ENCODE results near the gene PSMA6. TPM values are rescaled to one million over a fixed set of nuclear protein-coding genes. Genes with fewer than 3 reads are reported as not detected.
A peak's percentile ranks its signal among the peaks of the same experiment; 100 is the strongest.

Gene PSMA6
- total and polyA plus RNA-seq, 2 of the 13 experiments (the other 11 are each of a cell fraction or from before 2014, with no cell fraction given), result 525 to 1,109 TPM

DNA sequence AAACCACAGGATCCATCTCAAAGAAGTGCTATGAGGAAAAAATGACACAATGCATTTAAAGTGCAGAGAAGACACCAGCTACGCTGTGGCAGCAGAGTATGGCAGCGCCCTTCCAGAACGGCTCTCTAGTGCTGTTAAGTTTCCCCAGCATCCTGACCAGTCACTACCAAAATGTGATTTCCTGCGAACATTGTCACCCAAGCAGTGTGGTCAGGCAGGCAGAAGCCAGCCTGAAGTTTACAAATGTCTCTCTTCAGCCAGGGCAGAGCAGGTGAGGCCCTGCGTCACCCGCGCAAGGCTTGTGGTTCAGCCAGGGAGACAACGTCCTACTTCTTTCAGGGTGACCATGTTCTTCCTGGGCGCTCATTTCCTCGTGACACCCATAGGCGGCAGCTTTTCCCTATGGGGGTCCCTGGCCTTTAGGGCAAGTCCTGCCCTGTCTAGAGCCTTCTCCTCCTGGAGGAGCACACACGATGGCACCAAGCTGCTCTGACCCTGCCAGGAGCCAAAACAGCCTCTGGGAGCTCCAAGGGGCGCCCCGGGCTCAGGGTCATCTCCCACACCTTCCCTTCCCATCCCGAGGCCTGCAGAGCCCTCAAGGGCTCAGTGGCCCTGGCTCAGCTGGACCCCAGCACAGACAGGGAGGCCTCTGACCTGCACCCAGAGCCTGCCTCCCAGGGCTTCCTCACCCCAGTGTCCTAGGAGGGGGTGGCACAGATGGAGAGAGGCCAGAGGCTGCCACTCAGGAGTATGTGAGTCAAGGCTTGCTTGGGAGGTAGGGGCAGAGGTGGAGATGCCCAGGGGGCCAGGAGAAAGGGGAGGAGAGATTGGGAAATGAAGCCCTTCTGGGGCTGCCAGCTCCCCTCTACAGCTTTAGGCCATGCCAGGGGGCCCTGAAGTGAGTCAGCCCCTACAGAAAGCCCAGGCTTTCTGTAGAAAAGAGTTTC lies 41.9 kb downstream of the PSMA6 start (continued):
- TF ChIP-seq, protein P1, sequence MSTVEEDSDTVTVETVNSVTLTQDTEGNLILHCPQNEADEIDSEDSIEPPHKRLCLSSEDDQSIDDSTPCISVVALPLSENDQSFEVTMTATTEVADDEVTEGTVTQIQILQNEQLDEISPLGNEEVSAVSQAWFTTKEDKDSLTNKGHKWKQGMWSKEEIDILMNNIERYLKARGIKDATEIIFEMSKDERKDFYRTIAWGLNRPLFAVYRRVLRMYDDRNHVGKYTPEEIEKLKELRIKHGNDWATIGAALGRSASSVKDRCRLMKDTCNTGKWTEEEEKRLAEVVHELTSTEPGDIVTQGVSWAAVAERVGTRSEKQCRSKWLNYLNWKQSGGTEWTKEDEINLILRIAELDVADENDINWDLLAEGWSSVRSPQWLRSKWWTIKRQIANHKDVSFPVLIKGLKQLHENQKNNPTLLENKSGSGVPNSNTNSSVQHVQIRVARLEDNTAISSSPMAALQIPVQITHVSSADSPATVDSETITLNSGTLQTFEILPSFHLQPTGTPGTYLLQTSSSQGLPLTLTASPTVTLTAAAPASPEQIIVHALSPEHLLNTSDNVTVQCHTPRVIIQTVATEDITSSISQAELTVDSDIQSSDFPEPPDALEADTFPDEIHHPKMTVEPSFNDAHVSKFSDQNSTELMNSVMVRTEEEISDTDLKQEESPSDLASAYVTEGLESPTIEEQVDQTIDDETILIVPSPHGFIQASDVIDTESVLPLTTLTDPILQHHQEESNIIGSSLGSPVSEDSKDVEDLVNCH (CRISPR knock-in tag; IDR thresholded peaks at IDR 0.05), result no peak
- TF ChIP-seq SRF (IDR thresholded peaks at IDR 0.05; ENCODE audit: low read depth, low read length), result no peak
- TF ChIP-seq KLF11 (CRISPR knock-in tag; IDR thresholded peaks at IDR 0.05), result peak; percentile 43; the same call in 1 of the 2 replicates
- no peak for TF ChIP-seq TFAP4 (IDR thresholded peaks at IDR 0.05; ENCODE audit: borderline replicate concordance, low read depth)
- TF ChIP-seq ZNF407 (CRISPR knock-in tag; IDR thresholded peaks at IDR 0.05; ENCODE audit: not compliant biosample characterization), result no peak
- TF ChIP-seq RFXAP (CRISPR knock-in tag; IDR thresholded peaks at IDR 0.05; ENCODE audit: borderline replicate concordance), result 0 out of 2 replicates have a peak, but pooled peaks have one; percentile 65
- TF ChIP-seq, protein P2, sequence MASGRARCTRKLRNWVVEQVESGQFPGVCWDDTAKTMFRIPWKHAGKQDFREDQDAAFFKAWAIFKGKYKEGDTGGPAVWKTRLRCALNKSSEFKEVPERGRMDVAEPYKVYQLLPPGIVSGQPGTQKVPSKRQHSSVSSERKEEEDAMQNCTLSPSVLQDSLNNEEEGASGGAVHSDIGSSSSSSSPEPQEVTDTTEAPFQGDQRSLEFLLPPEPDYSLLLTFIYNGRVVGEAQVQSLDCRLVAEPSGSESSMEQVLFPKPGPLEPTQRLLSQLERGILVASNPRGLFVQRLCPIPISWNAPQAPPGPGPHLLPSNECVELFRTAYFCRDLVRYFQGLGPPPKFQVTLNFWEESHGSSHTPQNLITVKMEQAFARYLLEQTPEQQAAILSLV (CRISPR knock-in tag; IDR thresholded peaks at IDR 0.05; ENCODE audit: borderline replicate concordance), result no peak
- no peak for TF ChIP-seq MATR3 (CRISPR knock-in tag; IDR thresholded peaks at IDR 0.05)
- TF ChIP-seq IRF2 (CRISPR knock-in tag; IDR thresholded peaks at IDR 0.05), result no peak; the same call in 1 of the 2 replicates
- TF ChIP-seq ZBTB43 (CRISPR knock-in tag; conservative IDR thresholded peaks at IDR 0.05), result no peak
- TF ChIP-seq ZNF501 (CRISPR knock-in tag; IDR thresholded peaks at IDR 0.05), result no peak
